ENCODE results near the gene FAM234A.

FAM234A gene, protein sequence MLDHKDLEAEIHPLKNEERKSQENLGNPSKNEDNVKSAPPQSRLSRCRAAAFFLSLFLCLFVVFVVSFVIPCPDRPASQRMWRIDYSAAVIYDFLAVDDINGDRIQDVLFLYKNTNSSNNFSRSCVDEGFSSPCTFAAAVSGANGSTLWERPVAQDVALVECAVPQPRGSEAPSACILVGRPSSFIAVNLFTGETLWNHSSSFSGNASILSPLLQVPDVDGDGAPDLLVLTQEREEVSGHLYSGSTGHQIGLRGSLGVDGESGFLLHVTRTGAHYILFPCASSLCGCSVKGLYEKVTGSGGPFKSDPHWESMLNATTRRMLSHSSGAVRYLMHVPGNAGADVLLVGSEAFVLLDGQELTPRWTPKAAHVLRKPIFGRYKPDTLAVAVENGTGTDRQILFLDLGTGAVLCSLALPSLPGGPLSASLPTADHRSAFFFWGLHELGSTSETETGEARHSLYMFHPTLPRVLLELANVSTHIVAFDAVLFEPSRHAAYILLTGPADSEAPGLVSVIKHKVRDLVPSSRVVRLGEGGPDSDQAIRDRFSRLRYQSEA

DNA sequence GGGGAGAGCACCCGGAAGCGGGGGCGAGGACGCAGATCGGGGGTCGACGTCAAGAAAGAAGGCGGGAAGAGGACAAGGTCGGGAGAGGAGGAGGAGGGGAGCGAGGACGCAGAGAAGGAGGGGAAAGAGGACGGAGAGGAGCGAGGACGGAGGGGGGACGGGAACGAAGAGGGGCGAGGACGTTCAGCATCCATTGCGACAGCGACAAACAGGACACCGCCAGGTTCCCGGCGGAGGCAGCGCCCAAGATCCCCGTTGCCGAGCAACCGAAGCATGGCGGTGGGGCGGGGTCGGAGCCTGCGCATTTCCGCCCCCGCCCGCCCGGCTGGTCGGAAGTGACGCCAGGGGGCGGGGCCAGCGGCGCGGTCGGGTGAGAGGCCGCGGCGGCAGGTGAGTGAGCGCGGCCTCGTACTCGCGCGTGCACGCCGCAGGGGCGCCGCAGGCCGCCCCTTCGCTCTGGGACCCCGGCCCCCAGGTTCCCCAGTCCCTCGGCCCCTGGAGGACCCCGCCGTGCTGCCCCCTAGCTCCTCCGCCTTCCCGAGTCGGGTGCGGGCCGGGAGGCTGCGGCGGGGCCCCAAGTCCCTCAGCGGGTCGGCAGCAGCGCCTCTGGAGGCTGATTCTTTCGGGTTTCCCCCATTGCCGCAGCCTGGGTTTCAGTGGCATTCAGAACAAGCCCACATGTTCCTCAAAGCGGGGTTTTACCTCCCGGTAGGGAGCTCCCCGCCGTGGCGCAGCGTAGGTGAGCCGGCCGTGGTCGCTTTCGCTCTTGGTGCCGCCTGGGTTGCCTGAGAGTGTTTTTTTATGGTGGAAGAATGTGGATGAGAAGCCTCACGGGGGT lies at the start of gene FAM234A:
TSS of gene FAM234A (plus strand) at position 354 of the 838 bp plus-strand sequence. CDS start 19,593 bp downstream, outside the sequence.
- H3K27ac ChIP-seq: peak within 1 kb of the TSS; percentile 98
- in situ Hi-C loops (cut with HindIII; ENCODE audit: low pct_ligation_motif_present, low sequenced_read_pairs): no loop called here
- no peaks in the 10 kb centered on the region for H3K27me3 ChIP-seq (replicated peaks)
- DNase-seq: peak; percentile 81
- peak within 1 kb of the TSS; percentile 90 for H3K4me3 ChIP-seq (ENCODE audit: low read depth, low read length)
- no peaks in the 10 kb centered on the region for H3K36me3 ChIP-seq (replicated peaks)
- TF ChIP-seq CTCF (IDR thresholded peaks at IDR 0.05; ENCODE audit: low read depth, low read length, missing control alignments): peak; percentile 55

DNA sequence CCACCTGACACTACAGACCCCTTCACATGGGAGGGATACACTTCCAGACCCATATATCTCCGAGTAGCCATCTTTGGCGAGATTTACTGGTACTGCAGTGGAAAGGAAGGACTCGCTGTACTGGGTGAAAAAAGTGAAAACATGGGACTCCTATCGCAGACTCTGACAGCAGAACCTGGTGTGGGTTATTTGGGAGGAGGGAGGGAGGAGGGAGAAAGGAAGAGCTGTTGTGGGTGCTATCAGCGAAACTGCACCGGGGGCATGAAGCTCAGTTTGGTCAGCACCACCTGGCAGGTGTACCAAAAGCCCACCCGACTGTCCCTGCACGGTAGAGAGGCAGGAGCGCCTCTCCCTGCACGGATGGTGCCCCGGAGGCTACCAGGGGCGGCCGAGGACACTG lies 49.4 kb upstream of the FAM234A start:
- in situ Hi-C loops (cut with HindIII; ENCODE audit: low pct_ligation_motif_present, low sequenced_read_pairs): no loop called here
- TF ChIP-seq CTCF (IDR thresholded peaks at IDR 0.05; ENCODE audit: low read depth, low read length, missing control alignments): no peak

DNA sequence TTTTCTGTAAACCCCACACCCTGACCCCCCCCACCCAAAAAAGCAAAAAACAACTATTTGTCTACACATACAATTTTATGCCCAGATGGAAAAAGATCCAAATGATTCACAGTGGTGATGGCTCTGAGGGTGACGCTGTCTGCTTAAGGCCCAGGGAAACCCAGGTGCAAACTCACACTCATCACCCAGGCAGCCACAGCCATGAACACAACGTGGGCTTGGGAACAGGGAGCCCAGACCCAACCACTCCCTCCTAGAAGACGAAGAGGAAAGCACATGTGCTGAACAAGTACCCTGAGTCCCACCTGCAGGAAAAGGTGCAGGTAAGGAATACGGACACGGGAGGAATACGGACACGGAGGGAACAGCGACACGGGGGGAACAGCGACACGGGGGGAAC lies 48.9 kb upstream of the FAM234A start:
- no peak for TF ChIP-seq CTCF (IDR thresholded peaks at IDR 0.05; ENCODE audit: low read depth, low read length, missing control alignments)
- H3K4me3 ChIP-seq (ENCODE audit: low read depth, low read length): no peak overlapping the region

More for the DNA sequence above, 49.4 kb upstream of the FAM234A start:
- DNase-seq: no peak
- no peak overlapping the region for H3K4me3 ChIP-seq (ENCODE audit: low read depth, low read length)
- no peak overlapping the region for H3K27ac ChIP-seq
- H3K36me3 ChIP-seq (replicated peaks): peaks cover 36% of the 10 kb centered on the region
- no peaks in the 10 kb centered on the region for H3K27me3 ChIP-seq (replicated peaks)

DNA sequence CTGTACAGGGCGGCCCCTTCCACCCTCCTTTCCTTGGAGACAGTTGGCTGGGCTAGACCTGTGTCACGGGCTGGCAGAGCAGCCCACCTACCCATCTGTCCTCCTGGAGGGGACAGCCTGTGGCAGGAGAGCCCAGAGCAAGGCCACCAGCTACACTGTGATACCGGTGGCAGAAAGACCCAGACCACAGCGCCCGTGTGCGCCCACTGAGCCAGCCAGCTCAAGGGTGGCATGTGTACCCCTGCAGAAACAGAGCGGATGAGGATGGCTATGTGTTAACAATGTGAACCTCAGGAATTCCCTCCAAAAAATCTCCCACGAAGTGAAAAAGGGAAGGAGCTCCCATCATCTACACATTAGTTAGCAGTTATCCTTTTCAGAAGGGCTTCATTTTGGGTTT lies 47.3 kb upstream of the FAM234A start:
- no peak for TF ChIP-seq CTCF (IDR thresholded peaks at IDR 0.05; ENCODE audit: low read depth, low read length, missing control alignments)
- in situ Hi-C loops (cut with HindIII; ENCODE audit: low pct_ligation_motif_present, low sequenced_read_pairs): no loop called here
- H3K4me3 ChIP-seq (ENCODE audit: low read depth, low read length): no peak overlapping the region
- no peaks in the 10 kb centered on the region for H3K27me3 ChIP-seq (replicated peaks)
- DNase-seq: no peak
- H3K27ac ChIP-seq: no peak overlapping the region
- peaks cover 56% of the 10 kb centered on the region for H3K36me3 ChIP-seq (replicated peaks)

More for the DNA sequence above, 48.9 kb upstream of the FAM234A start:
- Histone ChIP-seq H3K27ac (no peak overlapping the region), H3K36me3 (replicated peaks) (peaks cover 41% of the 10 kb centered on the region), H3K27me3 (replicated peaks) (no peaks in the 10 kb centered on the region)
- no peak for DNase-seq
- in situ Hi-C loops (cut with HindIII; ENCODE audit: low pct_ligation_motif_present, low sequenced_read_pairs): no loop called here

GRCh38 chr16:188674-189073 lies 45.9 kb upstream of the FAM234A start:
- no peak for TF ChIP-seq CTCF (IDR thresholded peaks at IDR 0.05; ENCODE audit: low read depth, low read length, missing control alignments)
- no peak for DNase-seq
- H3K27ac ChIP-seq: no peak overlapping the region
- H3K36me3 ChIP-seq (replicated peaks): peaks cover 69% of the 10 kb centered on the region
- H3K27me3 ChIP-seq (replicated peaks): no peaks in the 10 kb centered on the region
- H3K4me3 ChIP-seq (ENCODE audit: low read depth, low read length): no peak overlapping the region
- in situ Hi-C loops (cut with HindIII; ENCODE audit: low pct_ligation_motif_present, low sequenced_read_pairs): no loop called here
